Naive thymus-derived CD4-positive, alpha-beta T cell (primary cell): ENCODE results near the gene DCAF15. TPM values are rescaled to one million over a fixed set of nuclear protein-coding genes. Genes with fewer than 3 reads are reported as not detected.

Experiments used
- ATAC-seq: fragments of 150-1000 bp; cut with Tn5 transposase; 2 replicates; pipeline ENCODE4 v1.10.0; 2021; ENCODE audit warnings: mild to moderate bottlenecking, moderate library complexity
- CTCF ChIA-PET: fragments of 350-600 bp; sonication (Branson Sonifier 250); formaldehyde crosslinking; loops from one replicate; lab custom pipeline; 2021; ENCODE audit warnings: antibody characterized with exemption; lab: Charles Lee
- POLR2A ChIA-PET: fragments of 350-600 bp; sonication (Branson Sonifier 250); formaldehyde crosslinking; loops from one replicate; lab custom pipeline; 2021; ENCODE audit warnings: antibody characterized with exemption, inconsistent platforms; lab: Charles Lee
- DNase-seq, 9 donors: peaks; one replicate each; pipeline versions ENCODE4 v3.0.0 to v3.0.0-alpha.2; 2020 to 2022; ENCODE audit warnings: mixed read lengths in 1 of 9
- H3K27ac ChIP-seq: one replicate; pipeline ENCODE4 v1.7.0; 2013; ENCODE audit warnings: mild to moderate bottlenecking, low read depth, low read length, moderate library complexity
- H3K27me3 ChIP-seq, 2 donors: one replicate each; pipeline ENCODE4 v1.7.0; 2013; ENCODE audit warnings: low read length in 2 of 2, mild to moderate bottlenecking in 2 of 2, moderate library complexity in 2 of 2; ENCODE audit not compliant: control insufficient read depth in 2 of 2, insufficient read depth in 2 of 2
- H3K36me3 ChIP-seq, 3 experiments: 1 replicate in 2 of 3; 2 replicates in 1 of 3; pipeline ENCODE4 v1.7.0; 2013; ENCODE audit warnings: low read length in 3 of 3, mild to moderate bottlenecking in 3 of 3, moderate library complexity in 1 of 3; ENCODE audit not compliant: insufficient read depth in 3 of 3, control insufficient read depth in 2 of 3
- H3K4me1 ChIP-seq, 2 donors: one replicate each; pipeline ENCODE4 v1.7.0; 2013; ENCODE audit warnings: low read length in 2 of 2, mild to moderate bottlenecking in 2 of 2, moderate library complexity in 1 of 2; ENCODE audit not compliant: control insufficient read depth in 2 of 2, insufficient read depth in 2 of 2
- H3K4me3 ChIP-seq: 2 replicates; pipeline ENCODE4 v1.7.0; 2013; ENCODE audit warnings: mild to moderate bottlenecking, low read length
- H3K9me3 ChIP-seq, 3 experiments: 1 replicate in 2 of 3; 2 replicates in 1 of 3; pipeline ENCODE4 v1.7.0; 2013; ENCODE audit warnings: low read length in 3 of 3; ENCODE audit not compliant: control insufficient read depth in 2 of 3
- H3K27ac Mint-ChIP-seq, 9 donors: one replicate each; pipeline ENCODE4 v1.8.0; 2020 to 2022; ENCODE audit warnings: mixed read lengths in 9 of 9, mild to moderate bottlenecking in 8 of 9, moderate library complexity in 5 of 9, inconsistent platforms in 2 of 9
- H3K27me3 Mint-ChIP-seq, 5 donors: one replicate each; pipeline ENCODE4 v1.8.0; 2021 to 2022; ENCODE audit warnings: mixed read lengths in 5 of 5, mild to moderate bottlenecking in 1 of 5
- H3K36me3 Mint-ChIP-seq, 5 donors: one replicate each; pipeline ENCODE4 v1.8.0; 2020 to 2022; ENCODE audit warnings: mixed read lengths in 5 of 5, mild to moderate bottlenecking in 3 of 5, inconsistent platforms in 1 of 5
- H3K4me1 Mint-ChIP-seq, 7 donors: one replicate each; pipeline ENCODE4 v1.8.0; 2020 to 2022; ENCODE audit warnings: mixed read lengths in 7 of 7, mild to moderate bottlenecking in 3 of 7, inconsistent platforms in 1 of 7
- H3K4me3 Mint-ChIP-seq, 10 donors: one replicate each; pipeline ENCODE4 v1.8.0; 2020 to 2022; ENCODE audit warnings: mild to moderate bottlenecking in 10 of 10, mixed read lengths in 10 of 10, moderate library complexity in 6 of 10, inconsistent platforms in 2 of 10
- H3K9me3 Mint-ChIP-seq, 11 donors: one replicate each; pipeline ENCODE4 v1.8.0; 2020 to 2022; ENCODE audit warnings: mixed read lengths in 11 of 11, mild to moderate bottlenecking in 4 of 11, inconsistent platforms in 1 of 11, moderate library complexity in 1 of 11
- intact Hi-C, 2 donors: fragments of 100-400 bp; cut with micrococcal nuclease; formaldehyde crosslinking; loops; one replicate each; pipeline ENCODE4 v1.15.1; 2023
- polyA plus RNA-seq, 2 donors: library from polyadenylated mRNA; unstranded; fragments of 300-500 nt; fragmentation: Illumina TruSeq; gene quantifications; one replicate each; pipeline ENCODE4 v1.2.3, GENCODE V29; 2021
- total RNA-seq, 6 experiments: library from RNA in 5 of 6; stranded (reverse) in 5 of 6; gene quantifications; 1 replicate in 5 of 6; 2 replicates in 1 of 6; pipeline ENCODE4 v1.2.3 and lab custom pipeline; 2021 to 2026

DCAF15 gene
- total and polyA plus RNA-seq, 7 experiments from 2014 or later = 3.7 to 92.0 (median 84.5) TPM

DNA sequence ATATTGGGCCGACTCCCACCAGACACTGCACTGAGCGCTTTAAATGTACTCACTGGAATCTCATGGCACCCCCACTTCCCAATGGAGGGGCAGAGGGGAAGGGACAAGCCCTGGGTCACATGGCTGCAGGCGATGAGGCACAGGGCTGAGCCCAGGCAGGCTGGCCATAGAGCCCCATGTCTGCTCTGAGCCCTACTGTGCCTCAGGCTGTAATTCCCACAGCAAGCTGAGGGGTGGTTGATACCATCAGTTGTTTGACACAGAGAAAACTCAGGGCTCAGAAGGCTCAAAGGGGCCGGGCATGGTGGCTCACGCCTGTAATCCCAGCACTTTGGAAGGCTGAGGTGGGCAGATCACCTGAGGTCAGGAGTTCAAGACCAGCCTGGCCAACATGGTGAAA, 28.7 kb downstream of the DCAF15 start:
- DNase-seq = no peak
- ChIA-PET POLR2A (interaction anchor here (11.0 kb wide), 1 partner anchor 19 kb away, joined by 160 read pairs; no protein-coding TSS in a partner anchor), CTCF (no interaction called here)
- Mint-ChIP-seq H3K36me3 (peaks cover 0 to 3% (median 0%) of the 10 kb centered on the region in 5 donors), H3K27me3 (no peaks in the 10 kb centered on the region), H3K4me1 (peaks cover 14 to 52% (median 33%) of the 10 kb centered on the region in 7 donors), H3K4me3 (peak overlapping the region in 3 of 10 donors; percentile 21 to 43 (median 29)), H3K27ac (peak overlapping the region in 6 of 9 donors; percentile 17 to 92 (median 45)), H3K9me3 (peaks cover 0 to 2% (median 0%) of the 10 kb centered on the region in 11 donors)
- no peak for ATAC-seq
- Histone ChIP-seq H3K9me3 (no peaks in the 10 kb centered on the region), H3K27ac (no peak overlapping the region), H3K36me3 (no peaks in the 10 kb centered on the region), H3K4me1 (peaks cover 10 to 45% of the 10 kb centered on the region in 2 donors), H3K4me3 (no peak overlapping the region), H3K27me3 (no peaks in the 10 kb centered on the region)
- intact Hi-C loops = no loop called here

DNA sequence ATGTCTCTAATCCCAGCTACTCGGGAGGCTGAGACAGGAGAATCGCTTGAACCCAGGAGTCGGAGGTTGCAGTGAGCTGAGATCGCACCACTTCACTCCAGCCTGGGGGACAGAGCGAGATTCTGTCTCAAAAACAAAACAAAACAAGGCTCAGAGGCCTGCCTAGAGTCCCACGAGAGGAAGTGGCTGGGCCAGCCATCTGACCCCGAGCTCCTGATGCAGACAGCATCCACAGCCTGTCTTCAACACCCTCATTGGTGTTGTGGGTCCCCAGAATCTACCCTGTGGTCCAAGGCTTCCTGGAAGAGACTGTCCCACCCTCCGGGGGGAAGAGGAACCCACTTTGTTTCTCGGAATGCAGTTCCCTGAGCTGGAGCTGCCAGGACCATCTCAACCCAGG, 29.2 kb downstream of the DCAF15 start:
- H3K9me3 Mint-ChIP-seq = peaks cover 0 to 2% (median 0%) of the 10 kb centered on the region in 11 donors
- H3K36me3 Mint-ChIP-seq = peaks cover 0 to 3% (median 0%) of the 10 kb centered on the region in 5 donors
- CTCF ChIA-PET = interaction anchor here (1.0 kb wide), 1 partner anchor 29 kb away, joined by 3 read pairs; the partner anchor contains the start of gene DCAF15
- H3K4me3 Mint-ChIP-seq = peak overlapping the region in 3 of 10 donors; percentile 7 to 42 (median 30)
- no peaks in the 10 kb centered on the region for H3K27me3 Mint-ChIP-seq
- Histone ChIP-seq H3K9me3 (no peaks in the 10 kb centered on the region), H3K4me1 (peaks cover 13 to 49% of the 10 kb centered on the region in 2 donors), H3K27ac (no peak overlapping the region), H3K27me3 (no peaks in the 10 kb centered on the region), H3K36me3 (no peaks in the 10 kb centered on the region), H3K4me3 (no peak overlapping the region)
- H3K4me1 Mint-ChIP-seq = peaks cover 14 to 55% (median 36%) of the 10 kb centered on the region in 7 donors
- intact Hi-C loops = no loop called here
- POLR2A ChIA-PET = interaction anchor here (0.6 to 11.0 kb wide), 2 partner anchors 18 to 79 kb away, joined by 3 to 160 read pairs; no protein-coding TSS in a partner anchor
- ATAC-seq = no peak
- DNase-seq = no peak
- H3K27ac Mint-ChIP-seq = peak overlapping the region in 5 of 9 donors; percentile 10 to 92 (median 49)

- no peaks in the 10 kb centered on the region for H3K36me3 ChIP-seq
- Mint-ChIP-seq H3K4me3 (peak overlapping the region in 5 of 10 donors; percentile 7 to 84 (median 68)), H3K27me3 (no peaks in the 10 kb centered on the region), H3K27ac (peak overlapping the region in 8 of 9 donors; percentile 32 to 97 (median 88)), H3K36me3 (peaks cover 0 to 3% (median 0%) of the 10 kb centered on the region in 5 donors), H3K4me1 (peaks cover 20 to 59% (median 41%) of the 10 kb centered on the region in 7 donors), H3K9me3 (peaks cover 0 to 2% (median 0%) of the 10 kb centered on the region in 11 donors)
- ChIA-PET POLR2A (interaction anchor here (0.6 to 11.0 kb wide), 5 partner anchors 18 to 80 kb away, joined by 3 to 160 read pairs (median 10); partner anchors contain the start of genes DCAF15, IL27RA and RFX1), CTCF (interaction anchor here (1.0 to 1.6 kb wide), 2 partner anchors 12 to 29 kb away, joined by 3 read pairs; partner anchors contain the start of gene DCAF15)
- DNase-seq = no peak
- H3K9me3 ChIP-seq = no peaks in the 10 kb centered on the region
- H3K4me1 ChIP-seq = peaks cover 18 to 54% of the 10 kb centered on the region in 2 donors
- no peak overlapping the region for H3K27ac ChIP-seq
- intact Hi-C loops = no loop called here
- no peaks in the 10 kb centered on the region for H3K27me3 ChIP-seq
- H3K4me3 ChIP-seq = no peak overlapping the region
- ATAC-seq = no peak
Measured at GRCh38 chr19:13981988-13982501, 29.7 kb downstream of the DCAF15 start.

DNA sequence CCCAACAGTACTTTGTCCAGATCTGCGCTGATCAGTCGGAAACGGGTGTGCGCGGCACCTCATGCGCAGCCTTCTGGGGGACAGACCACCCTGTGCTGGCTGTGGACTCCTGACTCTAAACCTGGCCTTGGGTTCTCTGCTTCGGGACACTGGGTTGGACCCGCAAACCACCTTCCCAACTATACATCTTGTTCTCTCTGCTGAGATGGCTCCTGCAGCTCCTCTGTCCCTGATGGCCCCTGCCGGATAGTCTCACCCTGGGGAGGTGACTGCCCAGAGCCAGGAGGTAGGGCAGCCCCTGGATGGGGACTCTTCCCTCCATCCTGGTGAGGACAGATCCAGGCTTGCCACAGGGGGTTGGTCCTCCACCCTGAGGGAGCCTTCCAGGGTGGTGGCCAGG, 30.5 kb downstream of the DCAF15 start:
- Mint-ChIP-seq H3K27me3 (no peaks in the 10 kb centered on the region), H3K36me3 (peaks cover 0 to 3% (median 0%) of the 10 kb centered on the region in 5 donors), H3K4me3 (peak overlapping the region in 9 of 10 donors; percentile 33 to 84 (median 67)), H3K4me1 (peaks cover 26 to 66% (median 48%) of the 10 kb centered on the region in 7 donors), H3K9me3 (peaks cover 0 to 2% (median 0%) of the 10 kb centered on the region in 11 donors), H3K27ac (peak overlapping the region in 8 of 9 donors; percentile 62 to 97 (median 88))
- Histone ChIP-seq H3K4me1 (peaks cover 25 to 61% of the 10 kb centered on the region in 2 donors), H3K36me3 (no peaks in the 10 kb centered on the region), H3K4me3 (no peak overlapping the region), H3K27me3 (no peaks in the 10 kb centered on the region), H3K27ac (peak overlapping the region; percentile 61), H3K9me3 (no peaks in the 10 kb centered on the region)
- DNase-seq (no peak), ATAC-seq (no peak)
- intact Hi-C loops = no loop called here
- POLR2A ChIA-PET = interaction anchor here (0.6 to 11.0 kb wide), 5 partner anchors 17 to 83 kb away, joined by 3 to 160 read pairs (median 10); partner anchors contain the start of genes DCAF15, IL27RA and RFX1
- CTCF ChIA-PET = interaction anchor here (0.6 to 1.6 kb wide), 4 partner anchors 11 to 30 kb away, joined by 3 read pairs; partner anchors contain the start of gene DCAF15

GRCh38 chr19:13983213-13983889, 31.0 kb downstream of the DCAF15 start:
- no peak for ATAC-seq
- Mint-ChIP-seq H3K36me3 (peaks cover 0 to 3% (median 0%) of the 10 kb centered on the region in 5 donors), H3K27ac (peak overlapping the region in 8 of 9 donors; percentile 62 to 97 (median 90)), H3K4me1 (peaks cover 26 to 71% (median 51%) of the 10 kb centered on the region in 7 donors), H3K27me3 (no peaks in the 10 kb centered on the region), H3K4me3 (peak overlapping the region in 9 of 10 donors; percentile 33 to 84 (median 67)), H3K9me3 (peaks cover 0 to 2% (median 0%) of the 10 kb centered on the region in 11 donors)
- peak overlapping the region; percentile 61 for H3K27ac ChIP-seq
- CTCF ChIA-PET = interaction anchor here (0.6 to 2.0 kb wide), 4 partner anchors 10 to 102 kb away, joined by 3 to 7 read pairs (median 3); no protein-coding TSS in a partner anchor
- intact Hi-C loops = no loop called here
- H3K4me1 ChIP-seq = peaks cover 31 to 67% of the 10 kb centered on the region in 2 donors
- peak in 7 of 9 donors; percentile 37 to 61 (median 58) for DNase-seq
- H3K27me3 ChIP-seq = no peaks in the 10 kb centered on the region
- no peaks in the 10 kb centered on the region for H3K9me3 ChIP-seq
- H3K36me3 ChIP-seq = no peaks in the 10 kb centered on the region
- H3K4me3 ChIP-seq = no peak overlapping the region
- POLR2A ChIA-PET = interaction anchor here (0.6 to 11.0 kb wide), 5 partner anchors 17 to 82 kb away, joined by 3 to 160 read pairs (median 10); partner anchors contain the start of genes DCAF15, IL27RA and RFX1

DNA sequence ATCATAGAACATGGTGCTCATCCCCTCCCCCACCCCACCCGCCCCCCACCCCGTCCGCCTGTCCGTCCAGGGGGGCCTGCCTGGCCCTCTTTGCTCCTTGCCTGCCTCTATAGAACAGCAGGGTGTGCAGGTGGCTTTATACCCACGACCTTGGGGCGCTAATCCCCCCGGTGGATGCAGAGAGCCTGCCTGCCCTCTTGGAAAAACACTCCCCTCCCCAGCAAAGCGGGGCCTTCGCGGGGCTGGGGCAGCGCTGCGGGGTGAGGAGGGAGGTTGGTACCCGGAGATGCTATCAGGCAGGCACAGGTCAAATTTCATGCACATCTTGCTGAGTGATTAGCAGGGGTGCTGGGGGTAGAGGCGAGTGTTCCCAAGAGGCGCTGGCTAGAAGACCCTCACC, 31.9 kb downstream of the DCAF15 start:
- H3K4me3 Mint-ChIP-seq = peak overlapping the region in 5 of 10 donors; percentile 16 to 85 (median 76)
- no peaks in the 10 kb centered on the region for H3K27me3 ChIP-seq
- peak in 3 of 9 donors; percentile 16 to 28 (median 21) for DNase-seq
- peaks cover 35 to 66% of the 10 kb centered on the region in 2 donors for H3K4me1 ChIP-seq
- no peaks in the 10 kb centered on the region for H3K36me3 ChIP-seq
- CTCF ChIA-PET = interaction anchor here (1.2 to 2.0 kb wide), 2 partner anchors 18 to 103 kb away, joined by 3 to 7 read pairs; no protein-coding TSS in a partner anchor
- H3K9me3 Mint-ChIP-seq = peaks cover 0 to 2% (median 0%) of the 10 kb centered on the region in 11 donors
- POLR2A ChIA-PET = interaction anchor here (0.9 to 11.0 kb wide), 7 partner anchors 16 to 103 kb away, joined by 3 to 160 read pairs (median 15); partner anchors contain the start of genes DCAF15, IL27RA and RFX1
- H3K27ac Mint-ChIP-seq = peak overlapping the region in 8 of 9 donors; percentile 92 to 99 (median 96)
- intact Hi-C loops = no loop called here
- H3K9me3 ChIP-seq = no peaks in the 10 kb centered on the region
- peaks cover 0 to 8% (median 6%) of the 10 kb centered on the region in 5 donors for H3K36me3 Mint-ChIP-seq
- peaks cover 34 to 80% (median 60%) of the 10 kb centered on the region in 7 donors for H3K4me1 Mint-ChIP-seq
- no peak for ATAC-seq
- no peaks in the 10 kb centered on the region for H3K27me3 Mint-ChIP-seq
- peak overlapping the region; percentile 97 for H3K27ac ChIP-seq
- no peak overlapping the region for H3K4me3 ChIP-seq
